DMS79 treated with DMSO at 0.1 percent for 48 hours (cell line): ENCODE results near the gene BCL2.
"Not testable (repeated sequence)": the region's sequence is repeated elsewhere in the genome, so short reads cannot be mapped to it uniquely, and the experiment has no call there.

Source experiments
- DNase-seq: peaks from one replicate; lab custom pipeline; 2025; lab: John Stamatoyannopoulos, UW

Gene BCL2

DNA sequence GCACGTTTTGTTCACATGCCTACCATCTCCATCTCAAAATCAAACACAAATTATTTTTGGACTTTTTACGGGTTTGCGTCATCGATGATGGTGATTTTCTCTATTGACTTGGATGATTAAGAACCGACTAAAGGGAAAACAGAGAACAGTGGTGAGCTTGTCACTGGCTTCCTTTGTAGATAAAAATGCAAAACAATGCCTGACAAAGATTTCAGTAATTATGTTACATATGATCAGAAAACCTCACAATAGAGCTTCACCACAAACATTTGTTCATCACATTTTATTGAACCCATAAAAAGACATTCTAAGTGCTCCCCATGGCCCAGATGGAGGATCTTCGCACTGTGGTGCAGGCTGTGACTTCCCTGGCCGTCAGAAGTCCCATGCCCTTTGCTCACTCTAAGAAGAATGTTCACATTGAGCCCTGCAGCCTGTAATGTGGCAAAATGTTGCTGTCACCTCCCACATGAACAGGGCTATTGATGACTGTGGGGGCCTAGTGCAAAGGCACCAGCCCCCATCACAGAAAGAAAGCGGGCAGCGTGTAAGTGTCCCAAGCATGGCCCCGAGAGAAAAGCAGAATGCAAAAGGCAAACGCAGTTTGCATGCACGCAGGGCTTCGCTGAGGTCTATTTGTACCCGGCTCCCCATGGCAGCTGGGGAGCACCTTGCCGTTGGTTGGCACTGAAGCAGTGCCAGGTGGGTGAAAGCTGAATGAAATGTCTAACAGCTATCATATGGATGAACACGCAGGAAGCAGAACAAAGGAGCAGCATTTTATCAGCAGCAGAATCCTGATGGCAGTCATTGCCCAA lies 60.6 kb downstream of the BCL2 start:
- DNase-seq: peak; percentile 40

DNA sequence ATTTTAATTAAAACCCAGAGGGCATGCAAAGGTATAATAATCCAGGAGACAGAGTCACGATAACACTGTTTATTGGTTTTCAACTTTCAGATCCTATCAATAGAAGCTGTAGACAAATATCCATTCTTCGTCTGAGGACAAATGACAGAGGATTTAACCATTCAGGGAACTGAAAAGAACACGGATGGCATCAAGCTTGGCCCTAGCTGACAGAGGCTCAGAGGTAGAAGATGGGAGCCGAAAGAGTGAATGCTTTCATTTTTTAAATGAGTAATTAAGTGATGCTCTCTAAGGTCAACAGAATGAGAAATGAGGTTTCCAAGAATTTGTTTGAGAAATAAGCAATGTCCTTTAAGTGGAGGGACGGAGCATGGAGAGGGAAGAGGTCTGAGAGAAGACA lies 62.1 kb downstream of the BCL2 start:
- no peak for DNase-seq

DNA sequence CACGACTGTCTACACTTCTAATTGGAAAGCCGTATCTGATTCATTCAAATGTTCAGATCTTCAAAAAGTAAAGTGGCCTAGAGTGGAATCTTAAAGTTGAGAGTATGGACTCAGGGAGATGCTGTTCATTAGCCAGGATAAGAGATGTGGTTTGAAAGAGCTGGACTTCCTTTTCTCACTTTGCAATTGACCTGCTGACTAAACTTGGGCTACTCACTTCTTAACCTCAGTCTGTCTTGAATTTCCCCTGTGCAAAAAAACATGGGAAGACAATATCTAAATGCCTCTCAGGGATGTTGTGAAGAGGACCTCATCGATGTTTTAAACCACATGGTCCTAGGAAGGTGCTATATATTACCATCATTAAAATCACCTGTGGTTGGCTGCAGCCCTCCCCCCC lies 64.1 kb downstream of the BCL2 start:
- DNase-seq: peak; percentile 12

DNA sequence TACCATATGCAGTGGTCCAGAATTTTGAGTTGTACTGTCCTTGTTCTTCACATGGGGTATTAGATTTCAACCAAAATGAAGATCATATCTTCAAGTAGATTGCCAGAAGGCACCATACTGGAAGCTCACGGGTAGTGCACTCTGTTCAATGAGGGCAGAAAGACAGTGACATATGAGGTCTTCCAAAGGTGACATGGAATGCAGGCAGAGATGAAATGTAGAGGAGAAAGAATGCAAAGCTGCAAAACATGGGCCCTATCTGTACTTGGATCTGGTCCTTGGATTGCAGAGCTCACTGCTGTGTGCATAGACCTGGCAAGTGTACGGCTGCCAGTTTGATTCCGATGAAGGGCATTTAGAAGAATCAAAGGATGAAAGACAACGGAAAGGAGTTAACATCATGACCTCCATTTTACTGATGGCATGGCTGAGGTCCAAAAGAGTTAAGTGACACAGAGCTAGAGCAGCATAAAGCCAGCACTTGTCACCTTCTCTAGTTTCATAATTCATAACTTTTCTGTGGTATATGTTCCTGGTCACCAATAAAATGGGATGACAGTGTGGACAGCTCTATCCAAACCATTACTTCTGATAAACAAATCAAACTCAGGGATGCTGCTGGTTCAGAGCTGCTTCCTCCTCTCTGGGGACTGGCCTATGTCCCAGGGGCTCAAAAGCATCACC lies 64.7 kb downstream of the BCL2 start:
- DNase-seq: no peak

DNA sequence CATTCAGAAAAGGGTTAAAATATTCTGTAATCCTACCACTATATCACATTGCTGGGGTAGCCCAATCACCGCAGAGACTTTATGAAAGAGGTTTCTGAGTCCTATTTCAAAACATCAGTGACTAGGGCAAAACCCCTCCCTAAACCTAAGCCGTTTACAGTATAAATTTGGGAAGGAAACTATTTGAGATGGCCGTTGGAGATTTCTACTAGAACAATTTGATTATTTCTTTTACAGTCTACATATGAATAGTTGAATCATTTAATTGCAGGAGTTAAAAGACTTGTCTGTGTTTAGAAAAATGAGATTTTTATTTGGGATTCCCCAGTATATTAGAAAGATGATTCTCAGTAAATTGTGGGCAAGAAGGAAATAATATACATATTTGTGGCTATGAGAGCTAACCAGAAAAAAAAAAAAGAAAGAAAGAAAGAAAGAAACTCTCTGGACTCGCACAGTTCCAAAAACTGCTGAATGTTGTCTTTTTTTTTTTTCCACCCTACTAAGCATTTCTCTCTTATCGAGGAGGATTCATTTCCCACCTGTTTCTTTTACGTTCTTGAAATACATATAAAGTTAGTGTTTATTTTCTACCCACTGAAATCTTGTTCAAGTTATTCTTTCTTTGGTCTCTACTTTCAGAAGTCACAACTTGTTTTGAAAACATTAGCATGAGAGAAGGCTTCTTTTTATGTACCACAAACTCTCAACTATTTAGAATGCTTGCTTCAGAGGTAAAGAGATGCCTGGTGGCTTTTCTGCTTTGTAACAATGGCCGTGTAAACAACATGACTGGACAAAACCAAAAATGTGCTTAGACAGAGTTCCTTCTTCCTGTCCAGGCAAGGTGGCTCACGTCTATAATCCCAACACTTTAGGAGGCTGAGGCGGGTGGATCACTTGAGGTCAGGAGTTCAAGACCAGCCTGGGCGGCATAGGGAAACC lies 65.9 kb downstream of the BCL2 start:
- no peak for DNase-seq

DNA sequence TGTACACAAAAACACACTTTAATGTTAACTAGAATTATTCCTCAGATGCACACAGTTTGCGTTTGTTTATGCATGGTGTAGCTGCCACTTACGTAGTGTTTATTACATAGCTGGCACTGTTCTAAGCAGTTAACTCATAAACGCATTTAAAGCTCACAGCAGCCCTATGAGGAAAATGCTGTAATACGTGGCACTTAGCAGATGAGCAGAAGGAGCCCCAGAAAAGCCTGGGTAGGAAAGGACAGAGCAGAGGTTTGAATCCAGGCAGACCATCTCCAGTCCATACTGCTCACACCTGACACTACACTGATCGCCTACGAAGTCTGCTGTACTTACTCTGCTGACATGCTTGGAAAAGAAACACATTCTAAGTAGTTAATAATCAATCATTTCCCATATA lies 66.6 kb downstream of the BCL2 start:
- DNase-seq: no peak

DNA sequence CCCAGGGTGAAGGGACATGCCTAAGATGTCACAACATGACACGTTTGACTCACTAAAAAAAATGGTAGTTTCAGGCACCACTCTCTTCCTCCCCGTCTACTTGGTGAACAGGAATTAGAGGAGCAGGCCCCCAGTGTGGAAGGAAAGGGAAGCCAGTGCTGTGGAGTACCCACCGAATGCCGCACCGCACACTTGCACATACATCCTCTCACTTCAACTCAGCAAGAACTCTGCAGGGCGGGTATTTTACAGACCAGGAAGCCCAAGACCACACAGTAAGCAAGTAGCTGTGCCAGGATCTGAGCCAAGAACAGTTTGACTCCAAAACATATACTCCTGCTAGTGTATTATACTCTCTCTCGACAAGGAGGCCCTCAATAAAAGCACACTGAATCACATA lies 69.8 kb downstream of the BCL2 start:
- no peak for DNase-seq

DNA sequence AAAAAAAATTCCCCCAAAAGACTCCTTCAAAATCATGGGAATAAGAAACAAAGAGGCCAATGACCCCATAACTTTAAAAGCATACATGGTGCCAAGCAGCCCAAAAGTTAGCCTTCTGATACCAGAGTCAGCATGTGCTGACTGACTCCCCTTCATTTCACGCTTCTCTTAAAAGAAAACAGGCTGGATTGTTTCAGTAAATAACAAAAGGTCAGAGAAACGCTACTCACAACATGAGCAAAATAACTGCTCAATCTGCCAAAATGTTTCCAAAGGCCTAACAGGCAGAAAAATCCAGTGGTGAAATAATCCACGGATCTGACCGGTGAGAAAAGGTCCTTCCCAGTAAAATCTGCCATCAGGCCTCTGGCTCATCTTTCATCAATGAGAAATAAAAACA lies 71.6 kb downstream of the BCL2 start:
- DNase-seq: no peak

DNA sequence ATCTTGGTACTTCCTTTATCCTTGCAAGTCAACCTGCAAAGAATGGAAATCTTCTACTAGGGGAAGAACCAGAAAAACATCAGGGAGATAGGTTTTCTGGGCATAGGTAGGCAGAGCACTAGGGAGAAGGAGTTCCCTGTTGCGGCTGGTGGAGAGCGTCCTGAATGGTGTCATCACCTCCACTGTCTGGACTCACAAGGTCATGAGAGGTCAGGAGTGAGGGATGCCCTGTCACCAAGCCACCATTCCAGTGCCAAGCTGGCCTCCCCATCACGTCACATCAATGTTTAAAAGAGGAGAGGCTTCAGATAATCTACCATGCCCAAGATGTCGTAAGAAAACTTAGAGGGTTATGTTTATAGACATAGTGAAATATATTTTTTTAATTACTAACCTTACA lies 72.1 kb downstream of the BCL2 start:
- no peak for DNase-seq

DNA sequence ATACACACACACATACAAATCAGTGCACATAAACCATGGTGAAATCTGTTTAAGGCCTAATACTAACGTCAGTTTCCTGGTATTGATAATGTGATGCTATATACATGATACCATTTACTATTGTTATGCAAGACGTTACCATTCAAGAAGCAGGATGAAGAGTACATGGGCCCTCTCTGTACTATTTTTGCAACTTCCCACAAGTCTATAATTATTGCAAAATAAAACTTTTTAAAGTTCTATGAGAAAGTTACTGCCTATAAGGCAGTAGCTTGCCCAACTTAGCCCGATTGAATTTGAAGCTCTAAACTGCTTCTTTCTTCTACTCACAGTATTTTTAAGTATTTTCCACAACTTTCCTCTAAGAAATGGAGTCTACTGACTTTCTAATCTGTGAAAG lies 74.0 kb downstream of the BCL2 start:
- no peak for DNase-seq

DNA sequence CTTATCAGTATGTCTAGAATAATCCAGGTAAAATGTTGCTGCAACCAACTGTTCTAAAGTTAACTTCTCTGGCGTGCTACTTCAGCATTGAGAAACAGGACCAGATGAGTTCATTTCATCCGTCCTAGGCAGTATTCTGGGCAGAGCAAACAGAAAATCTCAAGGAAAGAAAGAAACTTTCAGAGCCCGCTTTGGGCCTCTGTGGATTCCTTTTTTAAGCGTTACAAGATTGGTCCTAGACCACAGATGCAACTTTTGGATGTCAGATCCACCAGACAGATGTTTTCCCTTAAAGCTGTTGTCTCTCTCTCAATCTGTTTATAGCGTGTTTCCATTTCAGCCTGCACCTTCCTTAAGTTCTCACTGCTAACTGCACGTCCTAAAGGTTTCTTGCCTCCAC lies 75.0 kb downstream of the BCL2 start:
- no peak for DNase-seq

DNA sequence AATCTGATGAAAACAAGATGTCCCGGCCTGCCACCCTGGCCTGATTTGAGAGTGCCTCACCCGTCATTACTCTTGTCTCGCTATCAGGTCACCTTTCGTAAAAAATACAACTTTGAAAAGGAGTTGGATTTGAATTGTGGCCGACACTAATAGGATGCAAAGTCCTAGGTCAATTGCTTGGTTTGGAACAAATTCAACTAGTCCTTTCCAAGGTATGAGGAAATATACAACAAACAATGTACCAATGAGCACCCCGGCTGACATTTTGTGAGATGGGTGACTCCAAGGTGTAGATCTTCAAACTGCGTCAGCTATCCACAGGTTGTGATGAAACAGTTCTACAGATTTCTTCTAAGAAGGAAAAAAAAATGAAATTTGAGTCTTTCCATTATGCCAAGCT lies 77.8 kb downstream of the BCL2 start:
- DNase-seq: no peak

DNA sequence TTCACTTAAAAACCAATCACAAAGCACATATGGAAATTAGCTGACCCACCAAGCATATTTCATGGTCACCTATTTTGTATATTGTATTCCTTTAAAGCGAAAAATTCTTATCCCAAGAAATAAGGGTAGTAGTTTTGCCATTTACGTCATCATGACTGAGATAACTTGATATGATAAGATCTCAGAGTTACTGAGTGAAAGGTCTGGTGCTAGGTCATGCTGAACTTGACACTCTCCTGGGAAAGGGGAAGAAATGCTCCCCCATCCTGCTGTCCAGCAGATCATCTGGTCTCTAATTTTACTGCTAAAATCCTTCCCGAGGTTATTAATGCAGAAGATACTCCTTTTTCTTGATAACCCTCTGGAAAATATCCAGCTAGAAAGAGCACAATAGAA lies 78.3 kb downstream of the BCL2 start:
- no peak for DNase-seq

DNA sequence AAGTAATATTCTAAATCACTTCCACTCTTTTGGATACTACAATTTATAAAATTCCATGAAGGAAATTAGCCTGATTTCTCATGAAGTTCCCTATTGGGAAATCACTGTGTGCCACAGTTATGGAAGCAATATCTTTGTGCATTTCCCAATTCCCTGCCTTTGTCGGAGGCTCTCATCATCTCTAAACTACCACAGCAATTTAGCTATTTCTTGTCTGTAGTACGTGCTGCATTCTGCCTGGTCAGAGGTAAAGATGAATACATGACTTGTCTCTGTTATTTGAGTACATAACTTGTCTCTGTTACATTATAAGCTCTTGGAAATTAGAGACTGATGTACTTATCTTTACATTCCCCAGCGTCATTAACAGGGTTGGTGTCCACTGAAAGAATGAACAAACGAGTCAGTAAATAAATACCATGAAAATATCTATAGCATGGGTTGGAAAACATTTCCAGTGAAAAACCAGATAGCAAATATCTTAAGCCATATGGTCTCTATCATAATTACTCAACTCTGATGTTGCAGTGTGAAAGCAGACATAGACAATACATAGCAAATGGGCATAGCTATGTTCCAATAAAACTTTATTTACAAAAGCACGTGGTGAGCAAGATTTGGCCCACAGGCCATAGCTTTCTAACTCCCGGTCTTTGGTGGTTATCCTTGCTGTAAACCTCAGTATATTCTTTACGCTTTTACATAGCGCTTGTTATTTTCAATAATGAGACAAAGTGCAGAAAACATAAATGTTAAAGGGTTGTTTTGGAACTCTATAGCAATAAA lies 78.8 kb downstream of the BCL2 start:
- no peak for DNase-seq

DNA sequence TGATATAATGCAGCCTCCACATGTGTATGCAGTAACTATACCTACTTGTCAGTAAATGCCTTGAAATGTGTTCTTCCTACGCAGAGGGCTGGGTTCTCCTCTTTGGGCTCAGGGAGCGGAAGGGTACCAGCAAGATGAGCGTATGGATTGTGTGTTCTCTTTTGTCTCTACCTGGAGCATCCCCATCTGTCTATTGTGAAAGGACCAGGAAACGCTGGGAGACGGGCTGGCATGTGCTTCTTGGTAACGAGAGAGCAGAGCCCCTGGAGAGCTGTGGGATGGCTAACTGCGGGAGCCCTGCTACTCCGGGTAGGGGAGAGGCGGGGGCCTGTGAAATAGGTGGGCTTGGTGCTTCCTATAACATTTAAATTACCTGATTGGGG lies 80.9 kb downstream of the BCL2 start:
- no peak for DNase-seq

DNA sequence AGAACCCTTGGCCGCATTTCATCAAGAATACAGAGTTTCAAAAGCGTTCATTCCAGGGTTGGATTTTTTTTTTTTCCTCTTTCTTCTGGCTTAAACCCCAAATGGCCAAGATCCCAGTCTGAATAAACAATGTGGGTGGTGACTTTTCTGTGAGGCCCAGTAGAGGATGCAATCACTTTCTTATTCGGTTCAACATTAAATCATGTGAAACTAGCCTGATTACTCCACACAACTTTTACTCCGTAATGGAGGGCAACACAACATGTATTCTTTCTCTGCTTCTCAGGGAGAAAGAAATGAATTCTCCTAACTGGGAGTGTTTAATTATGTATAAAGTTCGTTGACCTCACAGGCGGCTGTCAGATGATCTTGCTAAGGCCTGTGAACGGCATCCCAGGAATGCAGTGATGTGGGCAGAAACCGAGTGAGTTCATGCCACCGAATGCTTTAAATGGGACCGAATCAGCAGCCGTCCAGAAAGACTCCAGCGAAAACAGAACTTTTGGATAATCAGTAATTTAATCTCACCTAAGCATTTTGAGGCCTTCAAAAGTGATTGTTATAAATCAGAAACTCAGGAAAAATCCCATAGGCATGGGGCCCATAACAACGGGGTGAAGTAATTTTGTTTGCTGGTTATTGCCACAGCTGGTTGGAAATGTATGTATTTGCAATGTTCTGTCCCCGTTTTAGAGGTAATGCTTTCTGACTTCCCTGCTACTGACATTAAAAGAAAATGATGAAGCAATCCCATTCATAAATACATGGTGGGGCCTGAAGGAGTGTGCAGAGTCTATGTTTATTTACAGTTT lies 81.5 kb downstream of the BCL2 start:
- DNase-seq: no peak

DNA sequence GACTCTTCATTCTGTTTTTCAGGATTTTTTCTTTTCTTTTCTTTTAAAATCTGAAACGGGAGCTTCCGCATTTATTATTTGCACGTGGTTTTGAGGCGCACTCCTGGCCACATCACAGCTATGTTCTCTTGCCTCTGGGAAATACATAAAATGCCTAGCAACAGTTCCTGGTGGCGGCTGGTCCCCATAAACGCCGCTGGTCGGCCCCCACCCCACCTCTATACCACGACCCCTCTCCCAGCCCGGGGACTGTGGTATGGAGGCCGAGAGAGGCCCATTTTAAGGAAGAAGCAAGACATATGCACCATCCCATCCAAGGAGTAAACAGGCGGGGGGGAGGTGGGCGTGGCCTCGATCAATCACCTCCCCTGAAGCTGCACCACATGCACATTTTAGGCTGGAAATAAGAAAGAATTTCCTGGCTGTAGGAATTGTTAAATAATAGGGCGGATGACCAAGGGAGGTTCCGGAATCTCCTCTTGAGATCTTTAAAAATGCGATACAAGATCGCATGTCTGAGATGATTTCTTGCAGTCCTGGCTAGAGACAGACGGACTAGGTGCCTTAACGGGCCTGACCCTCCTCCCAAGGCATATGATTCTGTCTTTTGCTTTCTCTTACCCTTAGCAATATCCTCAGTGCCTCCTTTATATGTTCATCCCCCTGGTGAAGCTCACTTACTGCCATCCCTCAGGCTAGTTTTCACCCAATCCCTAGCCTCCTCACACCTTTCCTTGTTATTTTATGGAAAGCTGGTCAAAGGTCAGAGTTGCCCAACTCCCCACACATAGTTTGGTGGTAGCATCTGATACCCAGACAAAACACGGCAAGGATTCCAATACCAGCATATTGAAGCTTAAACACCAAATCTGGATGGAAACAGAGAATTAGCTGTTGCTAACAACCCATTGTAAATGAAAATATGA lies 82.4 kb downstream of the BCL2 start:
- no peak for DNase-seq

DNA sequence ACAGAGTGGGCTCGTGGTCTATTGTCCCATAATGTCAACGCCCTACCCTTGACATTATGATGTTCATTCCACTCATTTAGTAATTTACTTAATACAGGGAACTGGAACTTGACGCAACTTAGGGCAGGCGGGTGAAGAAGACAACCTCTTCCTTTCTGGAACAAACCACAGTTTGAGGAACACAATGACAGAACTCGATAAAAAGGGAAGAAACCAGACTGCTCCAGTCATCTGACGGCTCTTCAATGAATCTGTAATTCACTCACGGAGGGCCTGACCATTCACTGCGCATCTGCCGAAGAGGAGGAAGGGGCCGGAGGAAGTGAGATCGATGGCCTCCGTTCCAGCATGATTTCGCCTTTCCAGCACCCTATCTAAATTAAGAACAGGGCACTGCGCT lies 83.2 kb downstream of the BCL2 start:
- DNase-seq: no peak

DNA sequence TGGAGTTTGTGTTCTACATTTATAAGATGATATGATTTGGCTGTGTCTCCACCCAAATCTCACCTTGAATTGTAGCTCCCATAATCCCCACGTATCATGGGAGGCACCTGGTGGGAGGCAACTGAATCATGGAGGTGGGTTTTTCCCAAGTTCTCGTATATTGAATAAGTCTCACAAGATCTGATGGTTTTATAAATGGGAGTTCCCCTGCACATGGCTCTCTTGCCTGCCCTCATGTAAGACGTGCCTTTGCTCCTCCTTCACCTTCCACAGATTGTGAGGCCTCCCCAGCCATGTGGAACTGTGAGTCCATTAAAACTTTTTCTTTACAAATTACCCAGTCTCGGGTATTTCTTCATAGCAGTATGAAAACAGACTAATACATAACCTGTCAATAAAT lies 83.6 kb downstream of the BCL2 start:
- DNase-seq: not testable (repeated sequence)

DNA sequence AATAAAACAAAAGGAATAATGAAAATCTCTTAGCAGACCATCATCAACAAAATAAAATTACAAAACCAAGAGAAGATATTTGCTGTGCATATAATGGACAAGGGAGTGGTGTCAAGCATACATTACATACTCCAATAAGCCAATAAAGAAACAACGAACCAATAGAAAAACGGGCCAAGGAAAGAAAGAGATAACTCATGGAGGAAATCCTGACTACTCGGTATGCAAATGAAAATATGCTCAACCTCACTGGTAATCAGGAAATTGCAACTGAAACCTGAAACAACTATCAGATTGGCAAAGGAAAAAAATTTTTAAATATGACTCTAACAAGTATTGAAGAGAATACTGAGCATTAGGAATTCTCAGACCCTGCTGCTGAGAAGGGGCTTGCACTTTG lies 84.7 kb downstream of the BCL2 start:
- DNase-seq: no peak
